ENCODE data around the gene COBLL1. TPM values are rescaled to one million over a fixed set of nuclear protein-coding genes. Genes with fewer than 3 reads are reported as not detected.
"Not testable (repeated sequence)": the region's sequence is repeated elsewhere in the genome, so short reads cannot be mapped to it uniquely, and the experiment has no call there.

The COBLL1 gene
- total and polyA plus RNA-seq, 5 experiments from 2014 or later = 0.16 to 5.6 (median 4.2) TPM; not detected in 2

DNA sequence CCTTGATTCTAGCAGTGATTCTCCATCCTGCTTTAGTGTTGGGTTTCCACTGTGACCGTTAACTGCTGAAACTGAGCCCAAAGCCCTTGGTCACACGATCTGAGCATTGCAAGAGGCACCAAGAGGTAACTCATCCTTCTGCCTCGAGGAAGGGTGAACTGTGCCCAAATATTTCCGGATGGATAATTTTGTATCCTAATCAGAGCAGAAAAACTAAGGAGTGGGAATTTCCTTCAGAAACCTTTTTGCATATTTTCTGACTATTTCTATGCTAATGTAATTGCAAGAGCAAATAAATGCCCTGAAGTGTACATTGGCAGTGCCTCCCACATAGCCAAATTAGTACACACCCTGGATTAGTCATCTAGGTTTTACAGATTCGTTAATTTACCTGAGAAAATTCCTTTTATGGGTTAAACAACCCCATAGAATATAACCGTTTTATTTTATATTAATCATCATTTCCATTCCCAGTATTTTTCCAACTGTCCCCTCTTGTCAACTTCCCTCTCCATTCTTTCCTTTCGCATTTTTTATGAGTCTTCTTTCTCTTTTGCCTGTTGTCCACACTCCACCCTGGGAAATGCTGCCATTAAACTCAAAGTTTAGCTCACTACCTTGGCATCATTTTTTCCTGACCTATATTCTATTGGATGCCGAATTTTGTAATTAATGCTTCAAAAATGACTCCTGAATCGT lies 31.7 kb upstream of the COBLL1 start:
- H3K27ac Mint-ChIP-seq = no peak overlapping the region
- DNase-seq (no peak), ATAC-seq (no peak)
- peaks cover 0 to 4% (median 0%) of the 10 kb centered on the region in 4 donors for H3K4me1 Mint-ChIP-seq
- POLR2A ChIA-PET = no interaction called here
- H3K4me3 Mint-ChIP-seq = no peak overlapping the region
- H3K36me3 Mint-ChIP-seq = no peaks in the 10 kb centered on the region
- H3K9me3 Mint-ChIP-seq = peaks cover 0 to 6% (median 0%) of the 10 kb centered on the region in 9 donors
- peaks cover 0 to 4% (median 0%) of the 10 kb centered on the region in 5 donors for H3K27me3 Mint-ChIP-seq

DNA sequence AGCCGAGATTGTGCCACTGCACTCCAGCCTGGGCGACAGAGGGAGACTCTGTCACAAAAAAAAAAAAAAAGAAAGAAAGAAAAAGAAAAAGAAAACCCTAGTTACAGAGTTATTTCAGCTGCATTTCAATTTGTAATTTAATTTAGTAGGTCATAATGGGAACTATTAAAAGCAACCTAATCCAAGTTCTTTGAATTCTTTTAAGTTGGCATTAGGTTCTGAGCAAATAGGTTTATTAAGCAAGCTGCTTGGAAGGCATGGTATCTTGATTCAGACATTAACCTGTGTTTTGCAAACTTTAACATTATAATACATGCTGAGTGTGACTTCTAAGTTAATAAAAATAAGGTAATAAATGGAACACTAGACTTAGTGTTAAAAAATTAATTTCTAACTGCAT lies 29.8 kb upstream of the COBLL1 start:
- H3K27ac Mint-ChIP-seq = no peak overlapping the region
- ATAC-seq (no peak), DNase-seq (no peak)
- H3K9me3 Mint-ChIP-seq = peaks cover 0 to 9% (median 0%) of the 10 kb centered on the region in 9 donors
- POLR2A ChIA-PET = no interaction called here
- H3K36me3 Mint-ChIP-seq = no peaks in the 10 kb centered on the region
- H3K27me3 Mint-ChIP-seq = peaks cover 0 to 6% (median 0%) of the 10 kb centered on the region in 5 donors
- peaks cover 0 to 9% (median 0%) of the 10 kb centered on the region in 4 donors for H3K4me1 Mint-ChIP-seq
- no peak overlapping the region for H3K4me3 Mint-ChIP-seq

GRCh38 chr2:164869420-164869772 lies 27.8 kb upstream of the COBLL1 start:
- Mint-ChIP-seq H3K4me3 (no peak overlapping the region), H3K36me3 (no peaks in the 10 kb centered on the region), H3K4me1 (peaks cover 0 to 13% (median 0%) of the 10 kb centered on the region in 4 donors), H3K9me3 (peaks cover 0 to 9% (median 0%) of the 10 kb centered on the region in 9 donors), H3K27ac (no peak overlapping the region), H3K27me3 (peaks cover 0 to 6% (median 0%) of the 10 kb centered on the region in 5 donors)
- POLR2A ChIA-PET = no interaction called here
- ATAC-seq = no peak
- no peak for DNase-seq

- peaks cover 0 to 4% (median 0%) of the 10 kb centered on the region in 5 donors for H3K27me3 Mint-ChIP-seq
- no peak for ATAC-seq
- DNase-seq = no peak
Measured at GRCh38 chr2:164868563-164869419, 27.2 kb upstream of the COBLL1 start.

GRCh38 chr2:164867779-164868397 lies 26.3 kb upstream of the COBLL1 start:
- no peak overlapping the region for H3K4me3 Mint-ChIP-seq
- POLR2A ChIA-PET = no interaction called here
- no peaks in the 10 kb centered on the region for H3K36me3 Mint-ChIP-seq
- no peak overlapping the region for H3K27ac Mint-ChIP-seq
- H3K27me3 Mint-ChIP-seq = peaks cover 0 to 3% (median 0%) of the 10 kb centered on the region in 5 donors
- no peak for DNase-seq
- ATAC-seq = no peak
- peaks cover 0 to 13% (median 0%) of the 10 kb centered on the region in 4 donors for H3K4me1 Mint-ChIP-seq
- H3K9me3 Mint-ChIP-seq = peaks cover 0 to 9% (median 0%) of the 10 kb centered on the region in 9 donors

More at GRCh38 chr2:164868563-164869419, 27.2 kb upstream of the COBLL1 start:
- Mint-ChIP-seq H3K9me3 (peaks cover 0 to 9% (median 0%) of the 10 kb centered on the region in 9 donors), H3K4me1 (peaks cover 0 to 13% (median 0%) of the 10 kb centered on the region in 4 donors), H3K4me3 (no peak overlapping the region), H3K36me3 (no peaks in the 10 kb centered on the region), H3K27ac (no peak overlapping the region)
- POLR2A ChIA-PET = no interaction called here

DNA sequence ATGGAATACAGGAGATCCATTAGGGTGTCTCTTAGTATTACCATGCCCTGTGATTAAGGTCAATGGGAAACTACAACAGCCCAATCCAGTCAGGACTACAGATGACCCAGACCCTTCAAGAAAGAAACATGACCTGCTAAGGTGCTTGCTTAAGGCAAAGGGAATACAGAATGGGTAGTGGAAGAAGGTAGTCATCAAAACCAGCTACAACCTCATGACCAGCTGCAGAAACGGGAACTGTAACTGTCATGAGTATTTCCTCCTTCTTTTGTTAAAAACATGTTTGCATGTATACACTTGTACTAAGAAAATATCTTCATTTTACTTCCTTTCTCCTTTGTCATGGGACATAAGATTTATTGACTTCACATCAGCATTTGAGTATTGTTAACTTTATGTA lies 24.8 kb upstream of the COBLL1 start:
- peak overlapping the region in 1 of 10 donors; percentile 57 for H3K27ac Mint-ChIP-seq
- DNase-seq, H3K36me3 Mint-ChIP-seq, H3K9me3 Mint-ChIP-seq, H3K27me3 Mint-ChIP-seq, POLR2A ChIA-PET: not testable (repeated sequence)
- peak overlapping the region in 1 of 10 donors; percentile 4 for H3K4me3 Mint-ChIP-seq
- ATAC-seq = peak in 1 of 2 donors; percentile 30
- peaks cover 0 to 13% (median 0%) of the 10 kb centered on the region in 4 donors for H3K4me1 Mint-ChIP-seq

- POLR2A ChIA-PET = no interaction called here
- Mint-ChIP-seq H3K27ac (no peak overlapping the region), H3K4me3 (no peak overlapping the region), H3K9me3 (peaks cover 0 to 10% (median 0%) of the 10 kb centered on the region in 9 donors), H3K36me3 (no peaks in the 10 kb centered on the region), H3K27me3 (peaks cover 0 to 4% (median 1%) of the 10 kb centered on the region in 5 donors), H3K4me1 (no peaks in the 10 kb centered on the region)
- DNase-seq = no peak
- ATAC-seq = no peak
Measured at GRCh38 chr2:164860694-164861042, 19.0 kb upstream of the COBLL1 start.

DNA sequence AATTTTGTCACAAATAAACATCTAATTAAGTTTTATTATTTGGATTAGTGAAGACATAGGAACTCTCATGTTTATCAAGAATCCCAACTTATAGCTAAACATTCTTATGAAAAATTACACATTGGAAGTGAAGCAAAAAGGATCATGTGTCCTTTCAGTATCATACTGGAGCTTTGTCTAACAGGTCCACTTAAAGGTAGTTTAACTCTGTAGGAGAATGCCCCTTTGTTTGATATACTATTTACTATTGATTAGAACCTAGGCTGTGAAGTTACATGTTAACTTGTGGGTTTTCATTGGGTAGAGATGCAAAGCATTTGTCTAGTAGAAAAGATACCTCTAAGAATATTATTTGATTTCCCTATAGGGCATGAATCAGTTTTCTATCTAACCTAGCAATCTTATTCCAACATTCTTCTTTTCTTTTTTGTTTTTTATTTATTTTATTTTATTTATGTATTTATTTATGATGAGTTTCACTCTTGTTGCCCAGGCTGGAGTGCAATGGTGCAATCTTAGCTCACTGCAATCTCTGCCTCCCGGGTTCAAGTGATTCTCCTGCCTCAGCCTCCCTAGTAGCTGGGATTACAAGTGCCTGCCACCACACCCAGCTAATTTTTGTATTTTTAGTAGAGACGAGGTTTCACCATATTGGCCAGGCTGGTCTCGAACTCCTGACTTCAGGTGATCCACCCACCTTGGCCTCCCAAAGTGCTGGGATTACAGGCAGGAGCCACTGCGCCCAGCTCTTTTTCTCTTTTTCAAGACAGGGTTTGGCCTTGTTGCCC lies 18.5 kb upstream of the COBLL1 start:
- H3K27ac Mint-ChIP-seq, H3K4me3 Mint-ChIP-seq, POLR2A ChIA-PET, ATAC-seq, H3K9me3 Mint-ChIP-seq, DNase-seq, H3K36me3 Mint-ChIP-seq, H3K4me1 Mint-ChIP-seq, H3K27me3 Mint-ChIP-seq: not testable (repeated sequence)

DNA sequence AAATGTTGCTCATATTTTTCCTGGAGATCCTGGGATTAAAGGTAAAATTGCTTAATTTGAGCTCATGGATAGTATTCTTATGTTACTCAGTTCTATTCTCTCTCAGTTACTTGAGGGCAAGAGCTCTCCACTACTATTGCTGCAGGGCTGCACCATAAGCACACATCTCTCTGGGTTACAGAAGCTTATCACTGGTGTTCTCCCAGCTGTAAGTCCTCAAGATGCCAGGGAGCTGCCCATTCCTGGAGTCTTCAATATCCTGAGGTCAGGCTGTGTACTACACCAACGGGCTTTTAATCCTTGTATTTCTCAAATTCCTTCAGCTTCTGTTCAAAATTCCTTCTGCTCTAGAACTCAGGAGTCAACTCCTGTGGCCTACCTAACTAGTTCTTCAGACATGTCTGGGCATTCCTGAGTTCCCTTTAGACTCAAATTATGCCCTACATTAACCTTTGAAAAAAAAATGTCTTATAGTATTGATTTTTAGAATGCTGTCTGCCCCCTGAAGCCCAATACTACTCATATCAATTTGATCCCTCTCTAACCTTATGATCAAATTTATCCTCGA lies 17.7 kb upstream of the COBLL1 start:
- no peak for ATAC-seq

DNA sequence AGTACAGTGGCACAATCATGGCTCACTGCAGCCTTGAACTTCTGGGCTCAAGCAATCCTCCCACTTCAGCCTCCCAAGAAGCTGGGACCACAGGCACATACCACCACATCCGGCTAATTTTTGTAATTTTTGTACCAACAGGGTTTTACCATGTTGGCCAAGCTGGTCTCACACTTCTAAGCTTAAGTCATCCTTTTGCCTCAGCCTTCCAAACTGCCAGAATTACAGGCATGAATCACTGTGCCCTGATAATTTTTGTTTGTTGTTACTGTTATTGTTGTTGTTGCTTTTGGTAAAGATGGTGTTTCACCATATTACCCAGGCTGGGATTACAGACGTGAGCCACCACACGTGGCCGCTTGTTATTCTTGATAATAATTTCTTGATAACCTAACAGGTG lies 10.5 kb upstream of the COBLL1 start:
- no peak for DNase-seq
- no peak overlapping the region for H3K4me3 Mint-ChIP-seq
- peaks cover 1 to 7% (median 5%) of the 10 kb centered on the region in 5 donors for H3K27me3 Mint-ChIP-seq
- no peak for ATAC-seq
- no peaks in the 10 kb centered on the region for H3K36me3 Mint-ChIP-seq
- POLR2A ChIA-PET = no interaction called here
- peaks cover 0 to 2% (median 0%) of the 10 kb centered on the region in 9 donors for H3K9me3 Mint-ChIP-seq
- peaks cover 0 to 2% (median 0%) of the 10 kb centered on the region in 4 donors for H3K4me1 Mint-ChIP-seq
- H3K27ac Mint-ChIP-seq = no peak overlapping the region

More for the DNA sequence above, 17.7 kb upstream of the COBLL1 start:
- H3K4me3 Mint-ChIP-seq = no peak overlapping the region
- no peak overlapping the region for H3K27ac Mint-ChIP-seq
- no peaks in the 10 kb centered on the region for H3K36me3 Mint-ChIP-seq
- H3K9me3 Mint-ChIP-seq = peaks cover 0 to 10% (median 0%) of the 10 kb centered on the region in 9 donors
- no peak for DNase-seq
- POLR2A ChIA-PET = no interaction called here
- H3K27me3 Mint-ChIP-seq = peaks cover 0 to 4% (median 1%) of the 10 kb centered on the region in 5 donors
- no peaks in the 10 kb centered on the region for H3K4me1 Mint-ChIP-seq

GRCh38 chr2:164850235-164850634 lies 8.6 kb upstream of the COBLL1 start:
- Mint-ChIP-seq H3K9me3 (peaks cover 0 to 2% (median 0%) of the 10 kb centered on the region in 9 donors), H3K36me3 (no peaks in the 10 kb centered on the region), H3K27me3 (peaks cover 2 to 7% (median 5%) of the 10 kb centered on the region in 5 donors), H3K27ac (no peak overlapping the region), H3K4me1 (peaks cover 0 to 2% (median 0%) of the 10 kb centered on the region in 4 donors), H3K4me3 (no peak overlapping the region)
- POLR2A ChIA-PET = no interaction called here
- DNase-seq (no peak), ATAC-seq (no peak)

DNA sequence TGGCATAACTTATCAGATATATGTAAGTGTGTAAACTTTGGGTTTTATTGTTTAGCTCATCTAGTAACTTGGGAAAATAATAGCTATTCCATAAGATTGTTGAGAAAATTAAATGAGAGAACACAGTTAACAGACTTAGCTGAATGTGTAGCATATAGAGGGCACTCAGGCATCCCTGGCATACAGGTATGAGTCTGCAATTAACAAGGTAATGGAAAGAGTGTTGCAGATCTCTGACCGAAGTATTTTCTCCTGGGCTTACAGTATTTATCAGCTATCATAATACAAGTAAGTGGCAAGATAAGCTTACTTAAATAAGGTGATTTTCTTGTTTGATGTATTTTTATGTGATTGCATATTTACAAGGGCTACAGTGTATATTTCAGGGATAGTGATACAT lies 7.9 kb upstream of the COBLL1 start:
- DNase-seq (no peak), ATAC-seq (no peak)
- H3K4me1 Mint-ChIP-seq = peaks cover 0 to 2% (median 0%) of the 10 kb centered on the region in 4 donors
- H3K27ac Mint-ChIP-seq = no peak overlapping the region
- peaks cover 0 to 2% (median 0%) of the 10 kb centered on the region in 9 donors for H3K9me3 Mint-ChIP-seq
- H3K36me3 Mint-ChIP-seq = no peaks in the 10 kb centered on the region
- peaks cover 2 to 14% (median 5%) of the 10 kb centered on the region in 5 donors for H3K27me3 Mint-ChIP-seq
- H3K4me3 Mint-ChIP-seq = no peak overlapping the region
- POLR2A ChIA-PET = no interaction called here
